Stimulated activated CD4-positive, alpha-beta T cell treated with anti-CD3 and anti-CD28 coated beads, Interleukin-2, amount 100 ng/mL, for 4 hours (primary cell): ENCODE measurements around the gene PFKL.

Source experiments
- DNase-seq: peaks from one replicate; pipeline ENCODE4 v3.0.0-alpha.2; 2020; ENCODE audit warnings: low read depth

PFKL gene

GRCh38 chr21:44314128-44314527 lies 14.3 kb downstream of the PFKL start:
- no peak for DNase-seq

GRCh38 chr21:44314561-44314960 lies 14.7 kb downstream of the PFKL start:
- DNase-seq: no peak

DNA sequence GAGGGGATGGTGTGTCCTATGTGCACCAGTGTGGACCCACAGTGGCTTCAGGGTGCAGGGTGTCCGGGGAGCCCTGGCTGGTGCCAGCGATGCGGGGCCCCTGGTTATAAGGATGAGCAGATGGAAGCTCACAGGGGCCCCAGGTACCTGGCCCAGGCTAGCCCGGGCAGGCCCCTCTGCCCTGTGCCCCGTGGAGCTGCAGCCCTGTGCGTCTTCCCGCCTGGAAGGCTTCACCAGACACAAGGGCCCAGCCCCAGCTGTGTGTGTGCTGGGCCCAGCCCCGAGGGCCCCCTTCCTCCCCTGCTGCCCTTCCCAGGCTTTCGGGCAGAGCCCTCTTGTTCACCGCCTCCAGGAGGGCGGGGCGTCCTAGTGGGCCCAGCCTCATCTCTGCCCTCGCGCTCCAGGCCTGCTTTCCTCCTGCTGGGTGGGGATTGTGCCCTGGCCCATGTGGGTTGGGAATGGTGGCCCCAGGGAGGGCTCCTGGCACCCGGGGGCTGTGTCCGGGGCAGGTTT lies 15.9 kb downstream of the PFKL start:
- DNase-seq: no peak

GRCh38 chr21:44316277-44316900 lies 16.5 kb downstream of the PFKL start:
- no peak for DNase-seq

DNA sequence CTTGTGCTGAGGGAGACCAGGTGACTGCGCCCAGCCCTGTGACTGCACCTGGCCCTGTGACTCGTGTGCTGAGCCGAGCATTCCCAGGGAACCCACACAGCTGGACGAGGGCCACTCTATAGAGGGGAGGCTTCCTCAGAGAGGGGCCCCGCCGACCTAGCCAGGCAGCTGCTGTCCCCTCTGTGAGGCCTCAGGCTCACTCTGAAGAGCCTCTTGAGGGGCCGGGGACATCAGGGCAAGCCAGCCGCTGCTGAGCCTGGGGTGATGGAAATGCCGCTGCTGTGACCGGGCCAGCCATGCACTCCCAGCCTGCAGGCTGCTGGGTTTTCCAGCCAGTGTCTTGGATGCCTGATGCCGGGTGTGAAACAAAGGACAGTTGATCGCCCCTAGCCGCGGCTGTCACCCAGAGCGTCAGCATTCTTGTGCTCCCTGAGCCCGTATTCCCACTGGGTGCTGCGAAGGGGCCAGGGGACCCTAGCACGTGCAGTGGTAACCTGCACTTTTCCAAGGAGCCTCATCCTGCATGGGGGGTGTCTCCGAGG lies 17.5 kb downstream of the PFKL start:
- no peak for DNase-seq

- DNase-seq: no peak
Measured at GRCh38 chr21:44317871-44318270, 18.0 kb downstream of the PFKL start.

GRCh38 chr21:44318489-44319285 lies 18.8 kb downstream of the PFKL start:
- DNase-seq: no peak

DNA sequence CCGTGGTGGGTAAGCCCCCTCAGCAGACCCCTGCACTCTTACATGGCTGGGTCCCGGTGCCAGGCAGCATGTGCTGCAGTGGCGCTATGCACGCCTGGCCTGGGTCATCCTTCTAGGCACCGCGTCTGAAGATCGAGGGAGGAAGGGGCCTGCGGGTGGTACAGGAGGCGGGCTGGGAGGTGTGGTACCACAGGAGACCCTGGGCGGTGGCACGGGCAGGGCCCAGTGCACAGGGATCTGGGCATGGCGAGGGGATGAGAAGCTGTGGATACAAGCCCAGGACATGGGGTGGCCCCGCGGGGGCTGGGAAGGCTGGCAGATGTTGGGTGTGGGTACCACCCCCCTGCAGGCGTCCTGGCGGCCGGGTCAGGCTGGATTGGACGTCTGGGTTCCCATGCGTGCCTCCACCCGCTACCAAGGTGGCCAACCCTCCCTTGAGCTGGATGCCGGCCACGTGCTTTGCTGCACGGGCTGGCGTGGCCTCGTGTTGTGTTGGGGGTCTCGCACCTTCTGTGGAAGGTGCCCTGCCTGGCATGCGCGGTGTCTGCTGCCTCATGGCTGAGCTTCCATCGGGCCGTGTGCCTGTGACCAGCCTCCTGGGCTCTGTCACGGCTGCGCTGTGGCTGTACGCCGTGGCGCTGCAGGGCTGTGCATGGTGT lies 19.7 kb downstream of the PFKL start:
- DNase-seq: no peak

- no peak for DNase-seq
Measured at GRCh38 chr21:44320847-44321246, 21.0 kb downstream of the PFKL start.

GRCh38 chr21:44321846-44322450 lies 22.1 kb downstream of the PFKL start:
- DNase-seq: no peak

DNA sequence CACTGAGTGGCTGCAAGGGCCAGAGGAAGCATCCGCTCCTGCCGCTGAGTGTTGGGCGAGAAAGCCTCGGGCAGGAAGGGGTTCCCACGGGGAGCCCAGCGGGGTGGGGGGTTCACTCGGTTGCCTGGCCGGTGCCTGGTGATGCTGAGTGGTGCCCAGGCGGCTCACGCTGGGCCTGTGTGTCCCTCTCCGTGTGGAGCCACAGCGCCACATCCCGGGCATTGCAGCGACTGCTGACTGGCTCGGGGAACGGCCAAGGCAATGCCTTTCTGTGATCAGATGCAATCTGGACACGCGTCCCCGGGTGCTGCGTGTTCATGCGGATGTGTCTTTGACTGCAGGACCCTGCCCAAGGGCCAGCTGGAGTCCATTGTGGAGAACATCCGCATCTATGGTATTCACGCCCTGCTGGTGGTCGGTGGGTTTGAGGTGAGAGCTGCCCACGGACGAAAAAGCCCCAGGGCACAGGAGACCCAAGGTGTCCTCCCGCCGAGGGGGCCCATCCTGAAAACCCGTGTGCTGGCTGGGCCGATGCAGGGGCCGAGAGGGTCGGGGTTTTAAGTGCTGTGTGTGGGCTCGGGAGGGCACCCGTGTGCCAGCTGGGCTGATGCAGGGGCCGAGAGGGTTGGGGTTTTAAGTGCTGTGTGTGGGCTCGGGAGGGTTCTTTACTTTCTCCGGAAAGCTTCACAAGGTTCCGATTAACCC lies 22.9 kb downstream of the PFKL start:
- DNase-seq: no peak

- DNase-seq: no peak
Measured at GRCh38 chr21:44323591-44323990, 23.7 kb downstream of the PFKL start.

DNA sequence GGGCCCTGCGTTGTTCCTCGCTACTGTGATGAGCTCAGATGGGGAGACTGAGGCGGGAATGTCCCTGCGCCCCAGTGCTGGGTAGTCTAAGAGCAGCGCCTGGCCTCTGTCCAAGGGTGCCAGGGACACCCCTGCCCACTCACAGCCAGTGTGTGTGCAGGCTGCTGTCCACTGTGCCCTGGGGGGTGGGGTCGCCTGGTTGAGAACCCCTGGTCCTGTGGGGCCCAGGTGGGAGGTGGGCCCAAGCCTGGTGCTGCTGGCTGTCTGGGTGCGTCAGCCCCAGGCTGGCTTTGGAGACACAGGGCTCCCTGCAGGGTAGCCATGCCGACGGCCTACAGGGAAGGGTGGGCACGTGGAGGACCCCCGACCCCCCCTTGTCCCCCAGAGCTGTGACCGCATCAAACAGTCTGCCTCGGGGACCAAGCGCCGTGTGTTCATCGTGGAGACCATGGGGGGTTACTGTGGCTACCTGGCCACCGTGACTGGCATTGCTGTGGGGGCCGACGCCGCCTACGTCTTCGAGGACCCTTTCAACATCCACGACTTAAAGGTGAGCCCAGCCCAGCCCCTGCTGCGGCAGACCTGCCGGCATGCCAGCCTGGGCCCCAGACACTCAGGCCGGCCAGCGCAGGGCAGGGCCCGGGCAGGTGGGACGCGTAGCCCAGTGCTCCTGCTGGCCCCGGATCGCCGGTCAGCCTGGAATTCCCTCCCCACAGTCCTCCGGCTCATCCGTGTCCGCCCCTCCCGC lies 24.4 kb downstream of the PFKL start:
- DNase-seq: no peak

DNA sequence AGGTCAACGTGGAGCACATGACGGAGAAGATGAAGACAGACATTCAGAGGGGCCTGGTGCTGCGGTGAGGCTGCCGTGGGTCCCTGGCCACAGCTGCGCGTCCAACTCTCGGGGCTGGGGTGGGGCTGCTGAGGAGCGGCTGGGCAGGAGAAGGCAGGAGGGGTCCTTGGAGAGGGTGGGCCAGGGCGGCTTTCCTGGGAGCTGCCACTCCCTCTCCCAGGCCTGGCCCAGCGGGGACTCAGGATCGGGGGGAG lies 24.9 kb downstream of the PFKL start:
- DNase-seq: no peak

- no peak for DNase-seq
Measured at GRCh38 chr21:44325386-44326271, 25.8 kb downstream of the PFKL start.

GRCh38 chr21:44326272-44326647 lies 26.4 kb downstream of the PFKL start:
- DNase-seq: no peak

GRCh38 chr21:44326716-44327602 lies 27.1 kb downstream of the PFKL start:
- DNase-seq: no peak

DNA sequence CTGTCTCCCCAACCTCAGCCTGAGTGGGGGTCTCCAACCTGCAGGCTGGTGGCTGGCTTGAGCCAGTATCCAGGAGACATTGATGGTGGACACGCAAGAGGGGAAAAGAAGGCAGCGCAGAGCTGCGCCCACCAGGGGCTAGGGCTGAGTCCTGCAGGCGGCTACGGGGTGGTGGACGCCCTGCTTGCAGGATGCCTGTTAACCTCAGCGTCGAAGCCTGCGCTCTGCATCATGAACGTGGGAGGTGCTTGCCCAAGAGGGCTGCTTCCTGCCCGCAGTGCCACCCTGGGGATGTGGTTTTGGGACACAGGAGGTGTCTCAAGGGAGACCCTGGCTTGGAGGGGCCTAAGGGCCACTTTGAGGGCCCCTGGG lies 27.7 kb downstream of the PFKL start:
- no peak for DNase-seq

- DNase-seq: no peak
Measured at GRCh38 chr21:44328242-44328895, 28.5 kb downstream of the PFKL start.
